ENCODE results near the gene LRRC55.
A peak's percentile ranks its signal among the peaks of the same experiment; 100 is the strongest.

LRRC55 gene

GRCh38 chr11:57207168-57207567 lies 25.4 kb downstream of the LRRC55 start:
- H3K4me3 ChIP-seq (ENCODE audit: low read depth, low read length) = no peak overlapping the region
- ChIA-PET CTCF (interaction anchor here (0.7 to 1.0 kb wide), 2 partner anchors 42 to 366 kb away, joined by 3 to 5 read pairs; no protein-coding TSS in a partner anchor), POLR2A (no interaction called here)
- TF ChIP-seq ZNF777 (tag by site-specific recombination; IDR thresholded peaks at IDR 0.05; ENCODE audit: borderline replicate concordance) (no peak), KLF7 (tag by site-specific recombination; IDR thresholded peaks at IDR 0.05; ENCODE audit: borderline replicate concordance) (no peak), ZNF830 (tag by site-specific recombination; IDR thresholded peaks at IDR 0.05; ENCODE audit: low read depth) (no peak)
- H3K36me3 ChIP-seq (ENCODE audit: control insufficient read depth in 2 of 2, insufficient read depth in 1 of 2, low read length in 2 of 2) = no peaks in the 10 kb centered on the region
- H3K27ac ChIP-seq (ENCODE audit: extremely low read depth, low read depth, low read length) = no peak overlapping the region
- no peaks in the 10 kb centered on the region for H3K9me3 ChIP-seq (ENCODE audit: control insufficient read depth, insufficient read depth, low read depth, low read length)
- no peaks in the 10 kb centered on the region for H3K4me1 ChIP-seq (ENCODE audit: control insufficient read depth, insufficient read depth, low read length)

GRCh38 chr11:57210781-57211180 lies 29.0 kb downstream of the LRRC55 start:
- no peaks in the 10 kb centered on the region for H3K36me3 ChIP-seq (ENCODE audit: control insufficient read depth in 2 of 2, insufficient read depth in 1 of 2, low read length in 2 of 2)
- POLR2A ChIA-PET = no interaction called here
- TF ChIP-seq ZNF214 (tag by site-specific recombination; IDR thresholded peaks at IDR 0.05; ENCODE audit: borderline replicate concordance) = no peak
- TF ChIP-seq ZNF558 (tag by site-specific recombination; IDR thresholded peaks at IDR 0.05) = no peak
- TF ChIP-seq ZNF560 (tag by site-specific recombination; IDR thresholded peaks at IDR 0.05; ENCODE audit: borderline replicate concordance) = no peak
- TF ChIP-seq ZNF530 (tag by site-specific recombination; IDR thresholded peaks at IDR 0.05; ENCODE audit: low read depth) = no peak
- TF ChIP-seq KLF10 (tag by site-specific recombination; IDR thresholded peaks at IDR 0.05) = no peak
- no peak for TF ChIP-seq REPIN1 (tag by site-specific recombination; IDR thresholded peaks at IDR 0.05; ENCODE audit: low read depth)
- TF ChIP-seq ZNF394 (tag by site-specific recombination; IDR thresholded peaks at IDR 0.05; ENCODE audit: borderline replicate concordance) = no peak
- no peak for TF ChIP-seq ZNF146 (tag by site-specific recombination; IDR thresholded peaks at IDR 0.05)
- no peak for TF ChIP-seq ZBTB26 (tag by site-specific recombination; optimal IDR thresholded peaks at IDR 0.05)
- TF ChIP-seq ZNF19 (tag by site-specific recombination; IDR thresholded peaks at IDR 0.05; ENCODE audit: low read depth) = no peak
- no peak for TF ChIP-seq SALL2 (tag by site-specific recombination; IDR thresholded peaks at IDR 0.05; ENCODE audit: borderline replicate concordance)
- no peak for TF ChIP-seq ATF2 (tag by site-specific recombination; IDR thresholded peaks at IDR 0.05; ENCODE audit: low read depth)
- no peak for TF ChIP-seq ZNF202 (tag by site-specific recombination; IDR thresholded peaks at IDR 0.05; ENCODE audit: borderline replicate concordance)
- no peak for TF ChIP-seq ZNF549 (tag by site-specific recombination; IDR thresholded peaks at IDR 0.05)
- TF ChIP-seq ZNF155 (tag by site-specific recombination; IDR thresholded peaks at IDR 0.05) = no peak
- no peaks in the 10 kb centered on the region for H3K4me1 ChIP-seq (ENCODE audit: control insufficient read depth, insufficient read depth, low read length)
- H3K27ac ChIP-seq (ENCODE audit: extremely low read depth, low read depth, low read length) = no peak overlapping the region
- no peaks in the 10 kb centered on the region for H3K9me3 ChIP-seq (ENCODE audit: control insufficient read depth, insufficient read depth, low read depth, low read length)
- CTCF ChIA-PET = interaction anchor here (0.6 to 3.9 kb wide), 3 partner anchors 38 to 94 kb away, joined by 3 to 13 read pairs (median 5); no protein-coding TSS in a partner anchor
- H3K4me3 ChIP-seq (ENCODE audit: low read depth, low read length) = no peak overlapping the region

GRCh38 chr11:57213342-57214097 lies 31.8 kb downstream of the LRRC55 start:
- Histone ChIP-seq H3K4me1 (ENCODE audit: control insufficient read depth, insufficient read depth, low read length) (no peaks in the 10 kb centered on the region), H3K36me3 (ENCODE audit: control insufficient read depth in 2 of 2, insufficient read depth in 1 of 2, low read length in 2 of 2) (no peaks in the 10 kb centered on the region), H3K4me3 (ENCODE audit: low read depth, low read length) (no peak overlapping the region), H3K27ac (ENCODE audit: extremely low read depth, low read depth, low read length) (no peak overlapping the region), H3K9me3 (ENCODE audit: control insufficient read depth, insufficient read depth, low read depth, low read length) (no peaks in the 10 kb centered on the region)
- ChIA-PET CTCF (interaction anchor here (1.2 kb wide), 1 partner anchor 36 kb away, joined by 5 read pairs; no protein-coding TSS in a partner anchor), POLR2A (no interaction called here)
- TF ChIP-seq ZNF791 (tag by site-specific recombination; IDR thresholded peaks at IDR 0.05) (no peak), ZSCAN4 (tag by site-specific recombination; IDR thresholded peaks at IDR 0.05) (peak; percentile 93), ZNF426 (tag by site-specific recombination; IDR thresholded peaks at IDR 0.05) (no peak), BCL11B (tag by site-specific recombination; IDR thresholded peaks at IDR 0.05; ENCODE audit: low read depth) (no peak), ZNF639 (tag by site-specific recombination; IDR thresholded peaks at IDR 0.05) (no peak), ZNF692 (tag by site-specific recombination; IDR thresholded peaks at IDR 0.05) (no peak)
